Left lobe of liver (tissue), 2 donors: ENCODE measurements around the gene TTL. TPM values are rescaled to one million over a fixed set of nuclear protein-coding genes. Genes with fewer than 3 reads are reported as not detected.
"Not testable (repeated sequence)": the region's sequence is repeated elsewhere in the genome, so short reads cannot be mapped to it uniquely, and the experiment has no call there.

Source experiments
- ATAC-seq: fragments of 200-7000 bp; cut with Tn5 transposase; one replicate; pipeline ENCODE4 v1.9.1; 2020; ENCODE audit warnings: mild to moderate bottlenecking, moderate library complexity
- DNase-seq: peaks from one replicate; pipeline ENCODE4 v3.0.0-alpha.2; 2020; ENCODE audit warnings: low spot score
- total RNA-seq: library from RNA; stranded (reverse); gene quantifications from one replicate; pipeline ENCODE4 v1.2.1, GENCODE V29; 2021
- donor health status: DM: no; HTN: no; CAD: no; lungs with moderate emphysema.
- donor health status: DM: no; HTN: yes; CAD: no.

The TTL gene
- total RNA-seq, result 16.4 TPM

DNA sequence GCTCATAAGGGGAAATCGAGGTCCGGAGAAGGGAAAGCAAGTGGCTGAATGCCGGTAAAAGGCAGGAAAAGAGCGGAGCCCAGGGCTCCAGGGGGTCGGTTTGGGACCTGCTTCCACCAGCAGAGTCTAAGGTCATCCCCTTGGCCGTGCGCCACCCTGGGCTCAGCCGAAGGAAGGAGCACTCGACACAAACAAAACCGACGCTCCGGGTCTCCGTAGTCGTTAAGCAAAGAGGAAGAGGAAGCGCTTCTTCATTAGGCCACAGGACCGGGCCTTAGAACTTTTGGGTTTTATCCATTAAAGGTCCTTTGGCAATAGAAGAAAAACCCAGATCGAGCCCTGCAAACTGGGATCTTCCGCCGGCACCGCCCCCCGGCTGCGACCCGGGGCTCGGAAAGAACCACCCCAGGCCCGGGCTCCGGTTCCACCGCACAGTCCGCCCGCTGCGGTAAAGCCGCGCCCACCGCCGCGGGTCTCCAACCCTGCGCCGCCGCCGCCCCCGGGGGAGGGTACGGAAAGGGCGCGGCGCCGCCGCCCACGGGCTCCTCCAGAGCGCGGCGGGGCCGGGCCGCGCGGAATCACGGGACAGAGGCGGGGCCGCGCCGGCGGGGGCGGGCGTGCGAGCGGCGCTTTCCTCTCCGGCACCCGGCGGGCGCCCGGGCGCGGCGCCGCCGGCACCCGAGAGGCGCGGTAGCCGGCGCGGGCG, at the start of gene TTL:
Gene TTL (plus strand): TSS at position 629 of the 706 bp plus-strand sequence. CDS start 189 bp downstream, outside the sequence.
- peak; percentile 90 for ATAC-seq
- peak; percentile 87 for DNase-seq

GRCh38 chr2:112432390-112432734, 49.6 kb upstream of the TTL start:
- ATAC-seq, DNase-seq: not testable (repeated sequence)

DNA sequence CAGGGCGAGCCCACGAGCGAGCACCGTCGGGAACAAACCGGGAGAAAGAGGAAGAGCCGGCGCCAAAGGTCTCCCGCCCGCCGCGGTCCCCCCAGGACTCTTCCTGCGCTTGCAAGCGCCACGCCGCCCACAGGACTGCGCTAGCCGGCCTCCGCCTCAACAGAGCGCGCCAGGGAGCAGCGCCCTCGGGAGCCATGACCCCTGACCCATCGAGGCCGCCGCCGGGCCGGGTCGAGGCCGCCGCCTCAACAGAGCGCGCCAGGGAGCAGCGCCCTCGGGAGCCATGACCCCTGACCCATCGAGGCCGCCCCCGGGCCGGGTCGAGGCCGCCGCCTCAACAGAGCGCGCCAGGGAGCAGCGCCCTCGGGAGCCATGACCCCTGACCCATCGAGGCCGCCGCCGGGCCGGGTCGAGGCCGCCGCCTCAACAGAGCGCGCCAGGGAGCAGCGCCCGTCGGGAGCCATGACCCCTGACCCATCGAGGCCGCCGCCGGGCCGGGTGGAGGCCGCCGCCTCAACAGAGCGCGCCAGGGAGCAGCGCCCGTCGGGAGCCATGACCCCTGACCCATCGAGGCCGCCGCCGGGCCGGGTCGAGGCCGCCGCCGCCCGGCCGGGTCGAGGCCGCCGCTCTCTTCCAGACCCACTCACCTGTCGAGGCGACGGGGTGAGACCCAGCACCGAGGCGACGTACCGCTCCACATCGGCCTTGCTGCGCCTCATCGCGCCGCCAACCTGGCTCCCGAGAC, 49.0 kb upstream of the TTL start:
- peak; percentile 75 for ATAC-seq
- peak; percentile 78 for DNase-seq

GRCh38 chr2:112433480-112433879, 48.5 kb upstream of the TTL start, which contains the start of gene RGPD8:
TSS of gene RGPD8 (minus strand) at chr2:112433645. CDS start at chr2:112433453, 192 bp downstream.
- DNase-seq (peak; percentile 87), ATAC-seq (peak; percentile 98)

DNA sequence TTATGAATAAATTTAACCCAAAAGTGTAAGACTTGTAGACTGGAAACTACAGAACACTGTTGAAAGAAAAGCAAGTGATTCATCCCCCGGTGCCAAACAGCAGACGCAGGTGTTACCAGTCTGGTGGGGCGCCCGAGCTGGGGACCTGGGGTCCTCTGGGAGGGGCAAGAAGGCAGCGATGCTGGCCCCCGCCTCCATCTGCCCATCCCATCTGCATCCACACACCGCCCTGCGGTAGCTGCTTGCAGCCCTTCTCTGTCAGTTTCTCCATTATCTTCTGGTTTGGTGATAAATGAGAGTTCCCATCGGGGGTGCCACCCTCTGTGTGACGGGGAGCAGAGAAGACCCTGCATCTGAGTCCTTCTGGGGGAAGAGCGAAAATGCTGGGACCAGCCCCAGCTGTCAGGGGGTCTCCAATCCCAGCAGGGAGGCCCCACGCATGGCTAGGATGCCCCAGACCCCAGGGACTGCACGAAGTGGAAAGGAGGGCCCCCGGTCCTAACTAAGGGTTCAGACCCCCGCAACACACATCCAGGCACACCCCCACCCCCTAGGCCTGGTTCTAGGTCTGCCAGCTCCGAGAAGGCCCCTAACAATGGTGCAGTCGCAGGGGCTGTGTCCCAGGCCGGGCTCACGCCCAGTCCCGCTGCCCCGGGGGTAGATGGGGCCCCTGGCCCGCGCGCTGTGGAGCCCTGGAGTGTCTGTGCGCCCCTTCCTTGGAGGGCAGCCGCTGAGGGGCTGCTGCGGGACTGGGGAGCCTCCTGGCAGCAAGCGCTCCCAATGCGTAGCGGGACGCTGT, 47.8 kb upstream of the TTL start:
- ATAC-seq (no peak), DNase-seq (no peak)

DNA sequence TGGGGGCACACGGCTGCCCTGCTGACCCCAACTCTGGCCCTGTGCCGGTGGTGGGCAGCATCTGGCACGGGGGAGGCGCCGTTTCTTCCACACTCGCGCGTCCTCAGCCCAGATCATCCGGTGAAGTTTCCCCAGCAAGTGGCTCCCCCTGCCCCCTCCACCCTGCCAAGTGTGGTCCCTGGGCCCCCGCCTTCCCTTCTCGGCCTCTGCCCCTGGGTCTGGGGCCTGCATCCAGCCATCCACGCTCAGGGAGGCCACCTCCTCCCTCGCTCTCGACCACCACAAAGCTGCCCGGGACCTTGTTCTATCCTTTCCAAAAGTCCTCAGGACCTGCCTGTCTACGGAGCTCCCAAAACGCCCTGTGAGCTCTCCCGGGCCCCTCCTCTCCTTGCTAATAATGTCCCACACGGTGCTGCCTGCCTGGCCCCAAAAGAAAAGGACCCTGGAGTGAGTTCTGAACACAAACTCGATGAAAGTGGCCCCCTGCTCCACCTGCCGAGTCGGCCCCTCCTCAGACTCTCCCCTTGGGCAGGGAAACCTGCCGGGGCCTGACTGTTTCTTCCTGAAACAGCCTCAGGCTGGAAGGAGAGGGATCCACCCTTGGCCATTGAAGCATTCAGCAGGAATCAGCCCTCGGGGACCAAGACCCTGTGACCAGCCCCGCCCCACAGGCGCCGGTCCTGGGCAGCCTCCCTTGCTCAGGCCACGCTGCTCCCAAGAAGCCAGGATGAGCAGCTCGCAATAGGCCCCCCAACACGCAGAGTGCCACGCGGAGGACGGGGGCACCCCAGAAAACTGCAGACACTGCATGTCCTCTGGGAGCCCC, 46.9 kb upstream of the TTL start:
- ATAC-seq, DNase-seq: not testable (repeated sequence)

DNA sequence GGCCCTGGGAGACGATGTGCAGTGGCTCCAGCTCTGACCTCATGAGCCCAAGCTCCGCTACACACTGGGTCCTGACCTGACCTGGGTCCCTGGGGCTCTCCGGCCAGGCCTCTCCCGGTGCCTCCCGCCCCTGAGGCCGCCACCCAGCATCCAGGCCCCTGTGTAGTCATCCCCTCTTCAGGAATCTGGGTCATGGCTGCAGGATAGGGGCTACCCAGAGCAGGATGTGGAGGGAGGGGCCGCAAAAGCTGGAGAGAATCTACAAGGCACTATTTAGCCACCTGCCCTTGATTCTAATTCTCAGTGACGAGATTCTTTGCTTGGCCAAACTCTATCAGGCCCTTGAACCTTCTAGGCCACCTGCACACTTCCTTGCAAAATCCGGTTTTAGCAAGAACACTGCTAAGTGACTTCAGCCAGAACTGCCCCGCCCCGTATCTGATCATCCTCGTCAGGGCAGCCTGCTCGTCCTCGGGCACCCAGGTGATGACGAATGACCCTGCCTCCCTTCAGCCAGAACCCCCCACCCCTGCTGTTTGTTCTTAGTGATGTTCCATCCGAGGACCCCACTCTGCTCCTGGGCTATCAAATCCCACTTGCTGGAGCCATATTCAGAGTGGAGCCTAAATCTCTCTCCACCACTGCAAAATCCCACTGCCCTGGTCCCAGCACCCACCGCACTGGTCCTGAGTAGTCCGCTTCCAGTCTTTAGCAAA, 46.1 kb upstream of the TTL start:
- ATAC-seq, result not testable (repeated sequence)

DNA sequence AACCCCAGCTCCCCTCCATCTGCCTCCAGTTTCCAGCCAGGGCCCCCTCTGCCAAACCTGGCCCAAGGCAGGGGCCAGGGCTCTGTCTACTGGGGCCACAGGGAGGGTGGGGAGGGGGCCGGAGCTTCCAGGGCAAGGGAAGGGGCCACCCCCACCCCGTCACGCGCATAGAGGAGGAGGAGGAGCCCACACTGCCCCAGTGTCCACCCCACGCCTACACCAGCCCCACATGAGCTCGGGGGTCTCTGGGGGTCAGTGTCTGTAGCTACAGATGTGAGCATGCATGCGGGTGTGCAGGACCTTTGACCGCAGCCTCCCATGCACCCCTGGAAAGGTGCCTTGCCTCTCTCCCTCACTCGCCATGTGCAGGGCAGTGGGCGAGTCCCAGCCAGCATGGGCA, 45.0 kb upstream of the TTL start:
- not testable (repeated sequence) for ATAC-seq, DNase-seq

More for the DNA sequence above, 46.1 kb upstream of the TTL start:
- DNase-seq, result not testable (repeated sequence)

- DNase-seq, ATAC-seq: not testable (repeated sequence)
Observed at GRCh38 chr2:112437405-112437831, 44.5 kb upstream of the TTL start.

GRCh38 chr2:112438603-112439261, 43.2 kb upstream of the TTL start:
- not testable (repeated sequence) for DNase-seq, ATAC-seq

DNA sequence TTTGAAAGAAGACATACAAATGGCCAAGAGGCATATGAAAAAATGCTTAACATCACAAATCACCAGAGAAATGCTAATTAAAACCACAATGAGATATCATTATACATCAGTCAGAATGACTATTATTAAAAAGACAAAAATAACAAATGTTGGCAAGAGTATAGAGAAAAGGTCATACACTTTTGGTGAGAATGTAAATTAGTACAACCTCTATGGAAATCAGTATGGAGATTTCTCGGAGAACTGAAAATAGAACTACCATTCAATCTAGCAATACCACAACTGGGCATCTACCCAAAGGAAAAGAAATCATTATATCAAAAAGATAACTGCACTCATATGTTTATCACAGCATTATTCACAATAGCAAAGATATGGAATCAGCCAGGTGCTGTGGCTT, 37.7 kb upstream of the TTL start:
- not testable (repeated sequence) for DNase-seq

GRCh38 chr2:112449854-112450253, 32.1 kb upstream of the TTL start:
- ATAC-seq (no peak), DNase-seq (no peak)

More for the DNA sequence above, 37.7 kb upstream of the TTL start:
- not testable (repeated sequence) for ATAC-seq

GRCh38 chr2:112451317-112451716, 30.6 kb upstream of the TTL start:
- ATAC-seq (no peak), DNase-seq (no peak)

- no peak for DNase-seq
- no peak for ATAC-seq
Observed at GRCh38 chr2:112454586-112454985, 27.4 kb upstream of the TTL start.

GRCh38 chr2:112459372-112459771, 22.6 kb upstream of the TTL start:
- ATAC-seq (no peak), DNase-seq (no peak)

DNA sequence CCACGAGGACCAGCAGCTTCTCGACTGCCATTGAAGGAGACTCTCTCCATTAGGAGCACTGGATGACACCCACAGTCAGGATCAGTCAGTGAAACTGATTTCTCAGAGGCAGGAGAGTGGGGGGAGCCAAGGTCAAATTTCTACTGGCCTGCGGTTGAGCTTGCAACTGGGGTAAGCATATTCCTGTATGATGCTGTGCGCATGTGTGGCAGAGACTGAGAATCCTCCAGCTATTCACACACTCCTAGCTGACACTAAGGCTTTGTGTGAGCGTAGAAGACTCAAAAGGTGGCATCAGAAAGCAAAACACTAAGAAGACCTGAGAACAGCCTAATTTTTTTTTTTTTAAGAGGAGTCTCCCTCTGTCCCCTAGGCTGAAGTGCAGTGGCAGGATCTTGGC, 19.8 kb upstream of the TTL start:
- ATAC-seq (no peak), DNase-seq (no peak)

GRCh38 chr2:112463256-112463655, 18.7 kb upstream of the TTL start:
- DNase-seq, result no peak
- no peak for ATAC-seq

DNA sequence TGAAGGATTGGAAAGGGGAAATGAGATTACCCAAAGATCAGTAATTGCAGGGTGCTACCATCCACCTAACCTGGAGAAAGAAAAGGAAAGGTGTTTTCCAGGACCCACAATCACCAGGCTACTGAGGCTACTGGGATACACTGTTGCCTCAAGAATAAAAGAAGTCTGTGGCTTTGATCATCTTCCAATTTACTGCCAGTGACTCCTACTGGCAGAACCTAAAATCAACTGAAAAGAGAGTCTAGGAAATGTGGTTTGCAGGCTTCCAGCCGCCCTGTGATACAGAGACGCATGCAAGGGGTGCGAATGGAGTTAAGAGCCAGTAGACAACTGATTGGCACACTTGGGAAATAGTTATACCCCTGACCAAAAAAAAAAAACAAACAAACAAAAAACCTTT, 16.6 kb upstream of the TTL start:
- no peak for DNase-seq
- peak; percentile 60 for ATAC-seq
